ENCODE data around the gene PDSS2. TPM values are rescaled to one million over a fixed set of nuclear protein-coding genes. Genes with fewer than 3 reads are reported as not detected.

PDSS2 gene
- total RNA-seq, 1 donor: 12.3 TPM

- H3K79me2 ChIP-seq (ENCODE audit: insufficient read depth, low read length): no peaks in the 10 kb centered on the region
- peak overlapping the region; percentile 38 for H2AFZ ChIP-seq (ENCODE audit: low read length)
- no peak overlapping the region for H3K27ac ChIP-seq (ENCODE audit: low read depth, low read length)
- H3K9me3 ChIP-seq (ENCODE audit: low read depth, low read length): no peaks in the 10 kb centered on the region
- H3K4me1 ChIP-seq (ENCODE audit: insufficient read depth, low read length): peaks cover 12% of the 10 kb centered on the region
- peak; percentile 52 for TF ChIP-seq CTCF (IDR thresholded peaks at IDR 0.05; ENCODE audit: extremely low read depth, low read depth, low read length)
- H3K27me3 ChIP-seq (ENCODE audit: insufficient read depth, low read length): peaks cover 22% of the 10 kb centered on the region
- DNase-seq (ENCODE audit: insufficient read length, low spot score, missing footprints): peak; percentile 99
- H3K36me3 ChIP-seq (ENCODE audit: insufficient read depth, low read length): no peaks in the 10 kb centered on the region
- H3K4me3 ChIP-seq (ENCODE audit: insufficient read depth, low read length): peak overlapping the region; percentile 68
- peak overlapping the region; percentile 69 for H3K4me2 ChIP-seq (ENCODE audit: insufficient read depth, low read length)
- no peaks in the 10 kb centered on the region for H4K20me1 ChIP-seq (ENCODE audit: insufficient read depth, low read length)
Observed at GRCh38 chr6:107114213-107114925, 345.0 kb downstream of the PDSS2 start.

- Histone ChIP-seq H3K27ac (ENCODE audit: low read depth, low read length) (no peak overlapping the region), H4K20me1 (ENCODE audit: insufficient read depth, low read length) (no peaks in the 10 kb centered on the region), H3K36me3 (ENCODE audit: insufficient read depth, low read length) (no peaks in the 10 kb centered on the region), H3K4me3 (ENCODE audit: insufficient read depth, low read length) (no peak overlapping the region), H3K79me2 (ENCODE audit: insufficient read depth, low read length) (no peaks in the 10 kb centered on the region), H3K4me2 (ENCODE audit: insufficient read depth, low read length) (no peak overlapping the region), H3K27me3 (ENCODE audit: insufficient read depth, low read length) (no peaks in the 10 kb centered on the region), H3K4me1 (ENCODE audit: insufficient read depth, low read length) (peaks cover 9% of the 10 kb centered on the region), H3K9me3 (ENCODE audit: low read depth, low read length) (no peaks in the 10 kb centered on the region), H2AFZ (ENCODE audit: low read length) (no peak overlapping the region)
- no peak for TF ChIP-seq CTCF (IDR thresholded peaks at IDR 0.05; ENCODE audit: extremely low read depth, low read depth, low read length)
- no peak for DNase-seq (ENCODE audit: insufficient read length, low spot score, missing footprints)
Observed at GRCh38 chr6:107110200-107110599, 349.2 kb downstream of the PDSS2 start.

- Histone ChIP-seq H3K27ac (ENCODE audit: low read depth, low read length) (no peak overlapping the region), H3K4me2 (ENCODE audit: insufficient read depth, low read length) (peak overlapping the region; percentile 72), H3K9me3 (ENCODE audit: low read depth, low read length) (no peaks in the 10 kb centered on the region), H3K4me3 (ENCODE audit: insufficient read depth, low read length) (peak overlapping the region; percentile 55), H3K79me2 (ENCODE audit: insufficient read depth, low read length) (no peaks in the 10 kb centered on the region), H4K20me1 (ENCODE audit: insufficient read depth, low read length) (no peaks in the 10 kb centered on the region), H3K27me3 (ENCODE audit: insufficient read depth, low read length) (no peaks in the 10 kb centered on the region), H3K4me1 (ENCODE audit: insufficient read depth, low read length) (peaks cover 4% of the 10 kb centered on the region), H2AFZ (ENCODE audit: low read length) (peak overlapping the region; percentile 87), H3K36me3 (ENCODE audit: insufficient read depth, low read length) (no peaks in the 10 kb centered on the region)
- DNase-seq (ENCODE audit: insufficient read length, low spot score, missing footprints): no peak
- no peak for TF ChIP-seq CTCF (IDR thresholded peaks at IDR 0.05; ENCODE audit: extremely low read depth, low read depth, low read length)
Observed at GRCh38 chr6:107108201-107108890, 351.0 kb downstream of the PDSS2 start.

- no peaks in the 10 kb centered on the region for H3K36me3 ChIP-seq (ENCODE audit: insufficient read depth, low read length)
- no peaks in the 10 kb centered on the region for H4K20me1 ChIP-seq (ENCODE audit: insufficient read depth, low read length)
- peaks cover 4% of the 10 kb centered on the region for H3K4me1 ChIP-seq (ENCODE audit: insufficient read depth, low read length)
- no peaks in the 10 kb centered on the region for H3K79me2 ChIP-seq (ENCODE audit: insufficient read depth, low read length)
- no peak for DNase-seq (ENCODE audit: insufficient read length, low spot score, missing footprints)
- no peaks in the 10 kb centered on the region for H3K9me3 ChIP-seq (ENCODE audit: low read depth, low read length)
- peak overlapping the region; percentile 55 for H3K4me3 ChIP-seq (ENCODE audit: insufficient read depth, low read length)
- H3K27me3 ChIP-seq (ENCODE audit: insufficient read depth, low read length): no peaks in the 10 kb centered on the region
- peak overlapping the region; percentile 87 for H2AFZ ChIP-seq (ENCODE audit: low read length)
- H3K4me2 ChIP-seq (ENCODE audit: insufficient read depth, low read length): peak overlapping the region; percentile 72
- no peak overlapping the region for H3K27ac ChIP-seq (ENCODE audit: low read depth, low read length)
- TF ChIP-seq CTCF (IDR thresholded peaks at IDR 0.05; ENCODE audit: extremely low read depth, low read depth, low read length): no peak
Observed at GRCh38 chr6:107107791-107108190, 351.6 kb downstream of the PDSS2 start.
